HG02588 (cell line): ENCODE data around the gene CREB3L4.
A peak's percentile ranks its signal among the peaks of the same experiment; 100 is the strongest.

ENCODE experiments used
- ATAC-seq: cut with Tn5 transposase; IDR thresholded peaks from one replicate; pipeline ENCODE4 v1.9.1; 2021; ENCODE audit warnings: mild to moderate bottlenecking, moderate library complexity; ENCODE audit not compliant: unreplicated experiment

CREB3L4 gene

GRCh38 chr1:153936011-153936802 is 31.5 kb upstream of the CREB3L4 start:
- no peak for ATAC-seq

DNA sequence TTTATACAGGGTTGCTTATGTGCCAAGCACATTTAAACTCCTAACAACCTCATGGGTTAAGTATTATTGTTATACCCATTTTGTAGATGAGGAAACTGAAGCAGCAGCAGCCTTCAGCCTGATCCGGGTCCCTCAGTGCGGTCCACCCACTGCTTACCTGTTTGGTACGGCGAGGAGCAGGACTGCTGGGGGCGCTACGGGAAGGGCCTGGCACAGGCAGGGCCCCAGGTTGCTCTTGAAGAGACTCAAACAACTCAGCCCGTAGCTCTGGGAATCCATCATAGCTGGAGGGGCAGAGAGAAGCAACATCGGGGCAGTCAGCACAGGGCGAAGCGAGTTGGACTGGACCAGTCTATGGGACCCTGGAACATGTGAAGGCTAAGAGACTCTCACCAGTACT is 30.4 kb upstream of the CREB3L4 start:
- ATAC-seq, result no peak

DNA sequence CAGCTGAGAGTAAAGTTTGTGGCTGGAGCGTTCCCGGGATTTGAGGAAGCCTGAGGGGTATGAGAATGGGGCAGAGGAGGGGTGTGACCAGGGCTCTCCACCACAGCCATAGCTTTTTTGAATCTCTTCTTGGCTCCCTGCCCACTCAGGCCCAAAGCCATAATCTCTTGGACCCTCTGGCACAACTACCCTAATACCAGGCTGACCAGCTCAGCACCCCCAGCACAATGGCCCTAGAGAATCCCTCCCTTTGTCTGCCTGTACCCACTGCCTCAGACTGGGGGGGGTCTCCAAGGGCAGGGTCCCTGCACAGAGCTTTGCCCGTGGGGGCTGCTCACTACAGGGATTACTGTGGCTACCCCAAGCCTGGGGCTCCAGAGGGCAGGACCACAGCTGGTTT is 28.7 kb upstream of the CREB3L4 start:
- no peak for ATAC-seq

DNA sequence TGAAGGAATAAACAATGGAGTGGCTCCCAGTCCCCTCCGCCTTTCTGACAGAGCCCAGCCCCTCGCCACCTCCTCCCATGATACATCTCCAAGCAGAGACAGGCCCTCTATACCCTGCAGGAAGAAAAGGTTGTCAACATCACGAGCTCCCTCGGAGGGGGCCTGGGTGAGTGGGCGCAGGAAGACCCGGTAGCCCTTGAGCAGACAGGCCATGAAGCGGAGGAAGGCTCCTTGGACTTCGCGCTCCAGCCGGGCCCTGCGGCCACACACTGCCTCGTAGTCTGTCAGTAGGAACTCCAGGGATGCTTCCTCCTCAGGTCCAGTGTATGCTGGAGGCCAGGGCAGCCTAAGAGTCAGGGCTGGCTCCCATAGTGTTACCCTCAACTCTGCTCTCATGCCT is 28.2 kb upstream of the CREB3L4 start:
- ATAC-seq, result no peak

- ATAC-seq, result no peak
Measured at GRCh38 chr1:153940756-153941155, 26.9 kb upstream of the CREB3L4 start.

GRCh38 chr1:153941826-153942725 is 25.6 kb upstream of the CREB3L4 start:
- ATAC-seq, result no peak

DNA sequence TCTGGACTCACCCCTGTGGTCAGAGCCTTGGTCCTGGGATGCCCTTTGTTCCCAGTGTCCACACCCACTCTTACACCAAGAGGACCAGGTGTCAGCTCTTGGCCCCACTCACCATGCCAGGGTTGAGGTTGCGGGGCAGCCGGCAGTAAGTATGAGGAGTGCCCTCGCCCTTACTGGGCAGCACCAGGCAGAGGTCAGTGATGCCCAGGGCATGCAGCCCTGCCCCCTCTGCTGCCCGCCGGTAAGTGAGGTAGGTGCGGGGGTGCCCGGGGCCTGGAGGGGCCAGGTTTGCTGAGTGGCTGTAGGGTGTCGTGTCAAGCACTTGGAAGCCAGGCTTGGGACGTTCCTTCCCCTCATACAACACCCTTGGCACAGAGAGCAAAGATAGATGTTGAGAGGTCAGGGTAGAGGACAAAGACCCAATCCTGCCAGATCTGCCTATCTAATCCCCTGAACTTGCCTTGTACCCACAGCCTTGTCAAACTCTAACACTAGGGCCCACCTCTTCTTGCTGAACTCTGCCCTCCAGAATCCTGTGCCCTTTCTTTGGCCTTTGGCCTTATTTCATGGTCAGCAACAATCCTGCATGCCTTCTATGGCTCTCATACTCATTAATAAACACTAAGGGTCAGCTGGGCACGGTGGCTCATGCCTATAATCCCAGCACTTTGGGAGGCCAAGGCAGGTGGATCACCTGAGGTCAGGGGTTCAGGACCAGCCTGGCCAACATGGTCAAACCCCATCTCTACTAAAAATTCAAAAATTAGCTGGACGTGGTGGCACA is 24.7 kb upstream of the CREB3L4 start:
- no peak for ATAC-seq

DNA sequence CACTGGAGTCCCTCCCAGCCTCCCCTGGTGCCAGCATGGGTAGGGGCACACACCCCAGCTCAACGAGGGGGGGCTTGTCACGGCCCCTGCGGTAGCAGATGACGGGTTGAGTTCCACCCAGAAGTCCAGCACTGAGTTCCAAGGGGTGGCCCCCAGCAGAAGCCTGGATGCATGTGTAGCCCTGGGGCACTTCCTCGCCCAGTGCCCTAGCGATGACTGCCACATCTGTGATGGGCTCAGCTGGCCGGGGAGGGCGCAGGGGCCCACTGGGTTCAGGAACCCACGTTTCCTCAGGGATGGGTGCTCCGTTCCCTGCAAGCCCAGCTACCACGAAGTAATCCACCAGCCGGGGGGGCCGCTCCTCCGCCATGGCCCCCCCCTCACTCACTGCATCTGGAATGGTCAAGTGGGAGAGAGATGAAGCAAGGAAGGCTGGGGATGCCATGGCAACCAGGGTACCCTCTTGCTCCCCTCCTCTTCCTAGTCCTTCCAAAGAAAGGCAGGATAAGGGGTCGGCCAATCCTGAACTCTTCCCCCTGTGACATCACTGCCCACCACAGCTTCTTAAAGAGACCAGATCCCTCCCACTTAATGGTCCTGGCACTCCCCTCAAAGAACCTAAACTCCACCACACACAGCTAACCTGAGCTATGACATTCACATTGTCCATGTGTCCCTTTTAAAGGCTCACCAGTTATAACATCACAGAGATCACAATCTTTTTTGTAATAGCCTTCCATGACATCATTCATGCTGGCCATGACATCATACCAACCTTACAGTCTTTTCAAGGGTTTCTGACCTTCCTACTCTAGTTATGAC is 23.5 kb upstream of the CREB3L4 start:
- no peak for ATAC-seq

DNA sequence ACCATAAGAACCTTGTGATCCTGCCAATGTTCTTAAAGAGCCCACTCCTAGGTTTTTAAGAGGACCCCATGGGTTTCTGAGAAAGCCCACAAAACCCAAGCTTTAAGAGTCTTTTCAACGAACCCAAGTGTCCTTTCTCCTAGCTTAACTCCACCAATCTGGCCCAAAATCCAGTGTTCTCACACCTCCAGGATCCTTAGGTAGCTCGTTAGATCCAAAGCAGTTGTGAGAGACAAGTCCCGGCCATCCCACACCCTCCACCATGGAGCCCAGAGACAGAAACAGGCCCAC is 22.9 kb upstream of the CREB3L4 start:
- ATAC-seq, result no peak

GRCh38 chr1:153945131-153945794 is 22.4 kb upstream of the CREB3L4 start:
- no peak for ATAC-seq

DNA sequence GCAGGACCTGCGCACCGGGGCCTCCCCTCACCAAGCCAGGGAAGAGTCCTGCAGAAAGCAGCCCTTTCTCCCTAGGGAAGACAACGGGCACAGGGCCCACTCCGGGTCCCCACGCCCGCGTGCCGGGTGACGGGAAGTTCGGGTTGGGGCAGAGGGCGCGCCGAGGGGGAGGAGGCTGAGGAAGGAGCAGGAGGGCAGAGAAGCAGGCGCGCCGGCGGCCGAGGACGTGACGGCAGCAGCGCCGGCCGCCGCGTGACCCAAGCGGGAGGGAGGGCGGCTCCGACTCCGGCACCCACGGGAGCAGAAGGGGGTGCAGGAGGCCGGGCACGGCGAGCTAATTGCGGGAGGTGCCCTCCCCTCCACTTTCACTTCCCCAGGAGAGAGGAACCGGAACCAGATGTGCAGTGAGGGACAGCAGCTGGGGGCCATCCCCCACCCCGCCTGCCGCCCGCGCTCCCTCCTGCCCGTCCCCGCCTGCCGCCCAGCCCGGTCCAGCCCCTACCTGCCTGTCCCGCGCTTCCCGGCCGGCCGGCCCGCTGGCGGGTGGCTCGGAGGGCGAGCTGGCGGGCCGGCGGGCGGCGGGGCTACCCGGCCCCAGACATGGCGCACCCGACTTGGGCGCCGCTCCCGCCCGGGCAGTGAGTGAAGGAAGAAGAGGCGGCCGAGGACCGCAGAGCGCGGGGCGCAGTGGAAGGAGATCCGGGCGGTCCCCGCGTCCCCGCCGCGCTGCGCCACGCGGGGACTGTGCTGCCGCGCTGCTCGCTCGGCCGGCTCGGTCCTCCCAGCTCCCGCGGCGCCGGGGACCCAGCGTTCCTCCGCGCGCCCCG is 21.7 kb upstream of the CREB3L4 start:
- ATAC-seq, result peak; percentile 61

DNA sequence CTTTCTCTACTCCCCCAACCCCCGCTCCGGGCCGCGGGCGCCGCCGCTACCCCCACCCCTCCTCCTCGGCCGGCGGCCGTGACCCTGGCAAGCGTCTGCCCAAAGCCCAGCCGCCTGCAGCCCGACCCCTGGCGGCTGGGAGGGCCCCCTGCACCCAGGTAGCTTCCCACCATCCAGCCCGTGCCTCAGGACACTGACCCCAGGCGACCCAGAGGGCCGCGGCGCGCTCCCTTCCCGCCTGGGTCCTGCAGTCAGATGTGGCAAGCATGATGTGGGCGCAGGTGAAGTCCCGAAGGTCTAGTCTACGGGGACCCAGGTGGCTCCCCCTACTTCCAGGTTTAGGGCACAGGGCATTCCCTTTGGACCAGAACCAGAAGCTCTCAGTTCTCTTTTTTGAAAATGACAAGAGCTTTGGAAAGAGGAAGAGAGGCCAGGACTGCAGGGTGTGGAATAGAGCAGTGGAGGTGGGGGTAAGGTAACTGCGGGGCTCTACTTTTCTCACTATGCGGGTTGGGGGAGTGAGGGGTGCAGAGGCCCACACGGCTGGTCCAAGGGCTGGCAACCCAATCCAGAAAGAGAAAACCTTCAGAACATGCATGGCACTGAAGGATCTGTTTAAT is 21.0 kb upstream of the CREB3L4 start, which contains the start of gene DENND4B:
TSS of gene DENND4B (minus strand) at position 97 of the 620 bp plus-strand sequence. CDS start 2,344 bp downstream, outside the sequence.
- ATAC-seq, result peak; percentile 68

- no peak for ATAC-seq
Measured at GRCh38 chr1:153951183-153951582, 16.5 kb upstream of the CREB3L4 start.

- ATAC-seq, result no peak
Measured at GRCh38 chr1:153951801-153952200, 15.9 kb upstream of the CREB3L4 start.

DNA sequence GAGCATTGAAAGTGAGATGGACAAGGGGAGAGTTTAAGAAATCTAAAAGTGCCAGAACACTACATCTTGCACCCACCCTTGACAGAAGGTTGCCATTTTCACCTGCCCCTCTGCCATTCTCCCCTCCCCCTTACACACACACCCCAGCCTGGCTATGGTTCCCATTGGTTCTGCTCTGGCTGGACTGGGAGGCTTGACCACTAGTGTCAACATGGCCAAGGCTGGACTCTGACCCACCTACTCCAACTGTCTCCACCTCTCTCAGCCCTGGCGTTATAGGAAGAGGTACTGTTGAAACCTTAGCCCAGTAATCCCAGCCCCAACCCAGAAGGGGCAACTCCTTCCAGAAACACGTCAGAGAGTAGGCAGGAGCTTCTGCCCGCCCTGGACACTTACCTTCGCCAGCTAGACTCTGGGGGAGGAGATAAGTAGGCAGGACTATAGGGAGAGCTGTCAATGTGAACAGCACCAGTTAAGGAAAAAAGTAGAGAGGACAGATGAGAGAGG is 13.8 kb upstream of the CREB3L4 start:
- ATAC-seq, result no peak

DNA sequence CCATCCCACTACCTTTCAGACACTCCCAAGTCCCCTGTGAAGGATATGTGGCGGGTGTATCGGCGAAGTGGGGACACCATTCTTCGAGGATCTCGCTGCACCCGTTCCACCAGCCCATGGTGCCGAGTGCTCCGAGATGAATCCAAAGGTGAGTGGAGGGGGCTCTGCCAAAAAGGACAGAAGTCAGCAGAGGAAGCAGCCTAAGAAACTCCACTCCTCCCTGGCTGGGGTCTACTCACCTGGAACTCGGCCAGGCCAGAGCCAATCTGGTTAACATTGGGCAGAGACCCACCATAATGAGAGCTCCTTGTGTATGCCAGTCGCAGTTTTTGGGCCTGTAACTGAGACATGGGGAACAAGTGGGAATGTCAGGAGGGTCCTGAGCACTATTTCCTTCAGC is 12.9 kb upstream of the CREB3L4 start:
- ATAC-seq, result no peak

DNA sequence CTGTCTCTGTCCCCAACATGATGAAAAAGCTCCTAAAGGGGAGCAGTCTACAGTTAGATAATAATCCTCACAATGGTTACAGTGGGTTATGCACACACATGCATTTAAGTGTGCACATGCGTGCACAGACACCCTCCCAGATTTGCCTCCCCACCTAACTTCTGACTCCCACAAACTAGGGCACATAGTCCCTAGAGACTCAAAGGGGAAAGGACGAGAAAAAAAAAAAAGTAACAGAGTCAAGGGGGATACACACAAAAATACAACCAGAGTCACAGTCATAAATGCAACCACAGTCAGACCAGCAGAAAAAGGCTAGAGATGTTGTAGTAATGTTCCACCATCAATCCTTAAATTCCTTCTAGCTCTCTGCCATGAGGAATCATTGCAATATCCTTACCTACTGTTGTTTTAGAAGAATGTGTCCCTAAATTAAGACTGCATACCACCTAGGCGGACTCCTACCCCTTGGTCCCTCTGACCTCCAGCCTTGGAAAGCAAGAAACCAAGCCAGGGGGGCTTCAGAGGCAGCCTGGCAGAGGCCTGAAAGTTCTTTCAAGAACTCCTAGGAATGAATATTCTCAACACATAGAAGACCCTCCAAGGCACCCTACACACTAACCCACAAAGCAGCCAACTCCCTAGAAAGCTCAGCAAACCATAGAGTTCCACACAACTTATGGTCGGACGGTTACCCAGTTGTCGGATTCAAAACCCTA is 10.5 kb upstream of the CREB3L4 start:
- ATAC-seq, result no peak

DNA sequence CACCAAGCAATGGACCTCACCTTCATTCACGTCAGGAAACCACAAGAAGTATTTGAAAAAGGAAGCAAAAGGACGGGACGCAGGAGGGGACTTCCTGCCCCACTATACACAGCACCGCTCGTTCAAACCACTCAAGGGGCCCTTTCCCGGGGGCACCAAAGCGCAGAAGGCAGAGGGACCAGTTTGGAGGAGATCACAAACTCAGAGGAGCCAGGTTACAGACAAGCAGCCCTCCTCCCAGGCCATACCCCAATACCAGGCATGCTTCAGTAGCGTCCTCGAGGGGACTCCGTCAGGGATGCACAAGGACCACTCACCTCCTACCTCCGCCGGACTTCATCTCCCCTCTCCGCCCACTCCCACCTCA is 10.0 kb upstream of the CREB3L4 start:
- ATAC-seq, result peak; percentile 9
